HL-60 (cell line): ENCODE measurements around the gene CTXN1.

Source experiments
- DNase-seq, 2 experiments: peaks; one replicate each; pipeline ENCODE4 v3.0.0-alpha.2; 2010 to 2020; ENCODE audit warnings: low read depth in 1 of 2, low spot score in 1 of 2
- H3K27ac ChIP-seq: fragments of 250-450 bp; sonication (Bioruptor Pico); replicated peaks from 2 replicates; pipeline ENCODE4 v1.5.1; 2020; ENCODE audit warnings: mild to moderate bottlenecking, moderate library complexity
- H3K27me3 ChIP-seq: fragments of 250-450 bp; sonication (Bioruptor Pico); 2 replicates; pipeline ENCODE4 v1.5.1; 2021; ENCODE audit warnings: mild to moderate bottlenecking, moderate library complexity; ENCODE audit not compliant: insufficient read depth, poor library complexity, severe bottlenecking
- H3K4me3 ChIP-seq: replicated peaks from 2 replicates; pipeline ENCODE4 v1.5.1; 2011; ENCODE audit warnings: mild to moderate bottlenecking, control low read depth, low read length; ENCODE audit not compliant: insufficient read depth
- GABPA ChIP-seq: IDR thresholded peaks from 2 replicates; pipeline ENCODE4 v1.6.1; 2012; ENCODE audit warnings: low read depth
- POLR2AphosphoS5 ChIP-seq: IDR thresholded peaks from 2 replicates; pipeline ENCODE4 v1.6.1; 2012; ENCODE audit warnings: low read depth
- SPI1 ChIP-seq: IDR thresholded peaks from 2 replicates; pipeline ENCODE4 v1.6.1; 2012; ENCODE audit warnings: low read depth, mild to moderate bottlenecking, borderline replicate concordance
- TF ChIP-seq, protein P1 (sequence below): IDR thresholded peaks from 2 replicates; pipeline ENCODE4 v1.6.1; 2012; ENCODE audit warnings: low read depth; ENCODE audit not compliant: insufficient replicate concordance
- TF ChIP-seq, protein P2 (sequence below): IDR thresholded peaks from one replicate; pipeline ENCODE4 v1.5.1; 2011; ENCODE audit warnings: low read length, control low read depth, inconsistent platforms; ENCODE audit not compliant: insufficient read depth

Gene CTXN1

DNA sequence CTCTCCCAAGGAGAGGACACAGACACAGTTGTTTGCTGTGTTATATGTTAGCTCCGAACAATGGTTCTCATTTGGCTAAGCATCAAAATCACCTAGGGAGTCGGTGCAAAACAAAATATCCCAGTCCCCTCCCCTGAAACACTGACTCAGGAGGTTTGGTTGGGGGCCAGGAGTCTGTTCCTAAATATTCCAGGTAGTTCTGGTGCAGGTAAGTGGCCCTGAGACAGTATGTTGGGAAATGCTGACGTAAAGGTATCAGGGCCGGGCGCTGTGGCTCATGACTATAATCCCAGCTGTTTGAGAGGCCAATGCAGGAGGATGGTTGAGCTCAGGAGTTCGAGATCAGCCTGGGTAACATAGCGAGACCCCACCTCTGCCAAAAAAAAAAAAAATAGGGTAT, 24.6 kb downstream of the CTXN1 start:
- no peak for DNase-seq
- TF ChIP-seq SPI1, result no peak
- H3K4me3 ChIP-seq, result no peak overlapping the region
- H3K27me3 ChIP-seq, result no peaks in the 10 kb centered on the region
- H3K27ac ChIP-seq, result no peak overlapping the region

DNA sequence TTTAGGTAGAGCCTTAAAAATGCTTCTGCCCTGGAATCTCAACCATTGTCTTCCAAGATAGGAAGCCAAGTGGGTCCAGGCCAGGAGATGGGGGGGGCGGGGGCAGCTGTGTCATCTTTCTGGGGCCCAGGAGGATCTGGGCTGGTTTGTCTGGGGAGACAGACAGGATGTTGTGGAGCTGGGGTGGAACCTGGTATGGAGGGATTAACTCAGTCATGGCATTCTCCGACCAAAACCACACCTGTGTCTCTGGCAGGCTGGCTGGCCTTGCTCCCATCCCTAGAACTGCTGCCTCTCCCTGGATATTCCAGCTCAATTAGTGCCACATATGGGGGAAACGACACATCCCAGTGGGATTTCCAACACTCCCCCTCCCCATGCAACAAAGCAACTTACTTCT, 25.0 kb downstream of the CTXN1 start:
- Histone ChIP-seq H3K4me3 (no peak overlapping the region), H3K27me3 (no peaks in the 10 kb centered on the region), H3K27ac (no peak overlapping the region)
- DNase-seq, result no peak
- TF ChIP-seq SPI1 (no peak), GABPA (no peak), POLR2AphosphoS5 (no peak)
- TF ChIP-seq, protein P1, sequence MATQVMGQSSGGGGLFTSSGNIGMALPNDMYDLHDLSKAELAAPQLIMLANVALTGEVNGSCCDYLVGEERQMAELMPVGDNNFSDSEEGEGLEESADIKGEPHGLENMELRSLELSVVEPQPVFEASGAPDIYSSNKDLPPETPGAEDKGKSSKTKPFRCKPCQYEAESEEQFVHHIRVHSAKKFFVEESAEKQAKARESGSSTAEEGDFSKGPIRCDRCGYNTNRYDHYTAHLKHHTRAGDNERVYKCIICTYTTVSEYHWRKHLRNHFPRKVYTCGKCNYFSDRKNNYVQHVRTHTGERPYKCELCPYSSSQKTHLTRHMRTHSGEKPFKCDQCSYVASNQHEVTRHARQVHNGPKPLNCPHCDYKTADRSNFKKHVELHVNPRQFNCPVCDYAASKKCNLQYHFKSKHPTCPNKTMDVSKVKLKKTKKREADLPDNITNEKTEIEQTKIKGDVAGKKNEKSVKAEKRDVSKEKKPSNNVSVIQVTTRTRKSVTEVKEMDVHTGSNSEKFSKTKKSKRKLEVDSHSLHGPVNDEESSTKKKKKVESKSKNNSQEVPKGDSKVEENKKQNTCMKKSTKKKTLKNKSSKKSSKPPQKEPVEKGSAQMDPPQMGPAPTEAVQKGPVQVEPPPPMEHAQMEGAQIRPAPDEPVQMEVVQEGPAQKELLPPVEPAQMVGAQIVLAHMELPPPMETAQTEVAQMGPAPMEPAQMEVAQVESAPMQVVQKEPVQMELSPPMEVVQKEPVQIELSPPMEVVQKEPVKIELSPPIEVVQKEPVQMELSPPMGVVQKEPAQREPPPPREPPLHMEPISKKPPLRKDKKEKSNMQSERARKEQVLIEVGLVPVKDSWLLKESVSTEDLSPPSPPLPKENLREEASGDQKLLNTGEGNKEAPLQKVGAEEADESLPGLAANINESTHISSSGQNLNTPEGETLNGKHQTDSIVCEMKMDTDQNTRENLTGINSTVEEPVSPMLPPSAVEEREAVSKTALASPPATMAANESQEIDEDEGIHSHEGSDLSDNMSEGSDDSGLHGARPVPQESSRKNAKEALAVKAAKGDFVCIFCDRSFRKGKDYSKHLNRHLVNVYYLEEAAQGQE, result no peak
- TF ChIP-seq, protein P2, sequence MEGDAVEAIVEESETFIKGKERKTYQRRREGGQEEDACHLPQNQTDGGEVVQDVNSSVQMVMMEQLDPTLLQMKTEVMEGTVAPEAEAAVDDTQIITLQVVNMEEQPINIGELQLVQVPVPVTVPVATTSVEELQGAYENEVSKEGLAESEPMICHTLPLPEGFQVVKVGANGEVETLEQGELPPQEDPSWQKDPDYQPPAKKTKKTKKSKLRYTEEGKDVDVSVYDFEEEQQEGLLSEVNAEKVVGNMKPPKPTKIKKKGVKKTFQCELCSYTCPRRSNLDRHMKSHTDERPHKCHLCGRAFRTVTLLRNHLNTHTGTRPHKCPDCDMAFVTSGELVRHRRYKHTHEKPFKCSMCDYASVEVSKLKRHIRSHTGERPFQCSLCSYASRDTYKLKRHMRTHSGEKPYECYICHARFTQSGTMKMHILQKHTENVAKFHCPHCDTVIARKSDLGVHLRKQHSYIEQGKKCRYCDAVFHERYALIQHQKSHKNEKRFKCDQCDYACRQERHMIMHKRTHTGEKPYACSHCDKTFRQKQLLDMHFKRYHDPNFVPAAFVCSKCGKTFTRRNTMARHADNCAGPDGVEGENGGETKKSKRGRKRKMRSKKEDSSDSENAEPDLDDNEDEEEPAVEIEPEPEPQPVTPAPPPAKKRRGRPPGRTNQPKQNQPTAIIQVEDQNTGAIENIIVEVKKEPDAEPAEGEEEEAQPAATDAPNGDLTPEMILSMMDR, result no peak

DNA sequence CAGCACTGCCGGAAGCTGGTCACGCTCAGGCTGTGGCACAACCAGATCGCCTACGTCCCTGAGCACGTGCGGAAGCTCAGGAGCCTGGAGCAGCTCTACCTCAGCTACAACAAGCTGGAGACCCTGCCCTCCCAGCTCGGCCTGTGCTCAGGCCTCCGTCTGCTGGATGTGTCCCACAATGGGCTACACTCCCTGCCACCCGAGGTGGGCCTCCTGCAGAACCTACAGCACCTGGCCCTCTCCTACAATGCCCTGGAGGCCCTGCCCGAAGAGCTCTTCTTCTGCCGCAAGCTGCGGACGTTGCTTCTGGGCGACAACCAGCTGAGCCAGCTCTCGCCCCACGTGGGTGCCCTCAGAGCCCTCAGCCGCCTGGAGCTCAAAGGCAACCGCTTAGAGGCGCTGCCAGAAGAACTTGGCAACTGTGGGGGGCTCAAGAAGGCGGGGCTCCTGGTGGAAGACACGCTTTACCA, 25.5 kb downstream of the CTXN1 start:
- no peak for TF ChIP-seq SPI1
- TF ChIP-seq POLR2AphosphoS5, result no peak
- TF ChIP-seq, protein P1, result no peak
- no peak for TF ChIP-seq GABPA
- TF ChIP-seq, protein P2, result no peak
- Histone ChIP-seq H3K27me3 (no peaks in the 10 kb centered on the region), H3K4me3 (no peak overlapping the region), H3K27ac (no peak overlapping the region)
- DNase-seq, result no peak

DNA sequence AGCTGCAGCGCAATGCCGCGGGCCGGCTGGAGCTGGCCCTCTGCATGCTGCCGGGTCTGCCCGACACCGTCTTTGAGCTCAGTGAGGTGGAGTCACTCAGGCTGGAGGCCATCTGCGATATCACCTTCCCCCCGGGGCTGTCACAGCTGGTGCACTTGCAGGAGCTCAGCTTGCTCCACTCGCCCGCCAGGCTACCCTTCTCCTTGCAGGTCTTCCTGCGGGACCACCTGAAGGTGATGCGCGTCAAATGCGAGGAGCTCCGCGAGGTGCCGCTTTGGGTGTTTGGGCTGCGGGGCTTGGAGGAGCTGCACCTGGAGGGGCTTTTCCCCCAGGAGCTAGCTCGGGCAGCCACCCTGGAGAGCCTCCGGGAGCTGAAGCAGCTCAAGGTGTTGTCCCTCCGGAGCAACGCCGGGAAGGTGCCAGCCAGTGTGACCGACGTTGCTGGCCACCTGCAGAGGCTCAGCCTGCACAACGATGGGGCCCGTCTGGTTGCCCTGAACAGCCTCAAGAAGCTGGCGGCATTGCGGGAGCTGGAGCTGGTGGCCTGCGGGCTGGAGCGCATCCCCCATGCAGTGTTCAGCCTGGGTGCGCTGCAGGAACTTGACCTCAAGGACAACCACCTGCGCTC, 26.1 kb downstream of the CTXN1 start:
- Histone ChIP-seq H3K4me3 (no peak overlapping the region), H3K27me3 (no peaks in the 10 kb centered on the region), H3K27ac (no peak overlapping the region)
- DNase-seq, result no peak
- no peak for TF ChIP-seq SPI1

DNA sequence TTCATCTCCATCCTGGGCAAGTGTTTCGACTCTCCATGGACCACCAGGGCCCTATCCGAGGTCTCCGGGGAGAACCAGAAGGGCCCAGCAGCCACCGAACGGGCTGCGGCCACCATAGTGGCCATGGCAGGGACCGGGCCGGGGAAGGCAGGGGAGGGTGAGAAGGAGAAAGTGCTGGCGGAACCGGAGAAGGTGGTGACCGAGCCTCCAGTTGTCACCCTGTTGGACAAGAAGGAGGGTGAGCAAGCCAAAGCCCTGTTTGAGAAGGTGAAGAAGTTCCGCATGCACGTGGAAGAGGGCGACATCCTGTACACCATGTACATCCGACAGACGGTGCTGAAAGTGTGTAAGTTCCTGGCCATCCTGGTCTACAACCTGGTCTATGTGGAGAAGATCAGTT, 27.0 kb downstream of the CTXN1 start:
- DNase-seq, result no peak
- TF ChIP-seq, protein P2, result no peak
- no peak for TF ChIP-seq POLR2AphosphoS5
- Histone ChIP-seq H3K27ac (no peak overlapping the region), H3K4me3 (no peak overlapping the region), H3K27me3 (no peaks in the 10 kb centered on the region)
